H9 (cell line): ENCODE measurements around the gene ADAD2. TPM values are rescaled to one million over a fixed set of nuclear protein-coding genes. Genes with fewer than 3 reads are reported as not detected.

Experiments used
- DNase-seq: peaks from one replicate; pipeline ENCODE4 v3.0.0-alpha.2; 2017
- H2AFZ ChIP-seq: one replicate; pipeline ENCODE4 v1.6.1; 2013; ENCODE audit warnings: mild to moderate bottlenecking, low read length, control low read depth, moderate library complexity
- H2AK5ac ChIP-seq: 2 replicates; pipeline ENCODE4 v1.6.1; 2013; ENCODE audit warnings: low read length, control low read depth, mixed read lengths; ENCODE audit not compliant: insufficient read length
- H2BK120ac ChIP-seq: one replicate; pipeline ENCODE4 v1.6.1; 2013; ENCODE audit warnings: low read depth, mild to moderate bottlenecking, low read length, control low read depth, inconsistent platforms; ENCODE audit not compliant: poor library complexity, severe bottlenecking
- H2BK12ac ChIP-seq: 2 replicates; pipeline ENCODE4 v1.6.1; 2013; ENCODE audit warnings: low read length, control low read depth, mixed read lengths, low read depth; ENCODE audit not compliant: insufficient read length
- H2BK15ac ChIP-seq: 2 replicates; pipeline ENCODE4 v1.6.1; 2013; ENCODE audit warnings: low read depth, low read length, control low read depth
- H2BK20ac ChIP-seq: one replicate; pipeline ENCODE4 v1.6.1; 2013; ENCODE audit warnings: low read depth, mild to moderate bottlenecking, low read length, control low read depth, inconsistent platforms; ENCODE audit not compliant: poor library complexity, severe bottlenecking
- H2BK5ac ChIP-seq: 2 replicates; pipeline ENCODE4 v1.6.1; 2013; ENCODE audit warnings: low read length, control low read depth, mixed read lengths; ENCODE audit not compliant: insufficient read length
- H3K14ac ChIP-seq: 2 replicates; pipeline ENCODE4 v1.6.1; 2013; ENCODE audit warnings: low read length, control low read depth; ENCODE audit not compliant: insufficient read depth
- H3K18ac ChIP-seq: 2 replicates; pipeline ENCODE4 v1.6.1; 2013; ENCODE audit warnings: low read depth, mild to moderate bottlenecking, mixed read lengths, low read length, control low read depth; ENCODE audit not compliant: insufficient read length
- H3K23ac ChIP-seq: 2 replicates; pipeline ENCODE4 v1.6.1; 2013; ENCODE audit warnings: low read length, control low read depth, mixed read lengths, low read depth; ENCODE audit not compliant: insufficient read length
- H3K23me2 ChIP-seq: 2 replicates; pipeline ENCODE4 v1.6.1; 2013; ENCODE audit warnings: low read depth, mild to moderate bottlenecking, mixed read lengths, low read length, control low read depth; ENCODE audit not compliant: insufficient read length, poor library complexity, severe bottlenecking
- H3K27ac ChIP-seq: 2 replicates; pipeline ENCODE4 v1.5.1; 2013; ENCODE audit warnings: low read length, control low read depth, mixed read lengths, low read depth; ENCODE audit not compliant: insufficient read length
- H3K27me3 ChIP-seq: 2 replicates; pipeline ENCODE4 v1.6.1; 2013; ENCODE audit warnings: low read length, control low read depth, inconsistent platforms; ENCODE audit not compliant: insufficient read depth
- H3K4ac ChIP-seq: 2 replicates; pipeline ENCODE4 v1.6.1; 2013; ENCODE audit warnings: low read depth, mild to moderate bottlenecking, control low read depth, inconsistent platforms, low read length, moderate library complexity
- H3K4me1 ChIP-seq: 2 replicates; pipeline ENCODE4 v1.6.1; 2013; ENCODE audit warnings: low read length, control low read depth, inconsistent platforms; ENCODE audit not compliant: insufficient read depth
- H3K4me2 ChIP-seq: 2 replicates; pipeline ENCODE4 v1.6.1; 2013; ENCODE audit warnings: low read length, control low read depth, mixed read lengths; ENCODE audit not compliant: insufficient read length, insufficient read depth
- H3K56ac ChIP-seq: 2 replicates; pipeline ENCODE4 v1.6.1; 2013; ENCODE audit warnings: low read depth, mild to moderate bottlenecking, mixed read lengths, low read length, control low read depth; ENCODE audit not compliant: insufficient read length
- H3K79me1 ChIP-seq: 2 replicates; pipeline ENCODE4 v1.6.1; 2013; ENCODE audit warnings: low read depth, mild to moderate bottlenecking, moderate library complexity, low read length, control low read depth, inconsistent platforms; ENCODE audit not compliant: insufficient read depth, poor library complexity, severe bottlenecking
- H3K79me2 ChIP-seq: 2 replicates; pipeline ENCODE4 v1.6.1; 2013; ENCODE audit warnings: low read length, control low read depth, inconsistent platforms; ENCODE audit not compliant: insufficient read depth
- H3K9ac ChIP-seq: 2 replicates; pipeline ENCODE4 v1.6.1; 2013; ENCODE audit warnings: low read length, control low read depth, mixed read lengths; ENCODE audit not compliant: insufficient read length; ENCODE audit errors: extremely low read depth
- H3K9me3 ChIP-seq: one replicate; pipeline ENCODE4 v1.6.1; 2013; ENCODE audit warnings: low read depth, low read length, inconsistent platforms; ENCODE audit not compliant: control insufficient read depth
- H3T11ph ChIP-seq: one replicate; pipeline ENCODE4 v1.6.1; 2013; ENCODE audit warnings: mild to moderate bottlenecking, low read length, control low read depth, inconsistent platforms
- H4K20me1 ChIP-seq: one replicate; pipeline ENCODE4 v1.6.1; 2013; ENCODE audit not compliant: control insufficient read depth, insufficient read length, insufficient read depth
- H4K5ac ChIP-seq: 2 replicates; pipeline ENCODE4 v1.6.1; 2013; ENCODE audit warnings: low read depth, mild to moderate bottlenecking, mixed read lengths, low read length, control low read depth; ENCODE audit not compliant: insufficient read length
- H4K8ac ChIP-seq: replicated peaks from 2 replicates; pipeline ENCODE4 v1.6.1; 2013; ENCODE audit warnings: low read length, control low read depth, mixed read lengths, low read depth; ENCODE audit not compliant: insufficient read length
- H4K91ac ChIP-seq: 2 replicates; pipeline ENCODE4 v1.6.1; 2013; ENCODE audit warnings: low read depth, mild to moderate bottlenecking, moderate library complexity, mixed read lengths, low read length, control low read depth; ENCODE audit not compliant: insufficient read length
- H3K27ac Mint-ChIP-seq, 3 experiments: 2 replicates in 2 of 3; 3 replicates in 1 of 3; pipeline ENCODE4 v1.8.0; 2020 to 2021; ENCODE audit warnings: mixed read lengths in 3 of 3, mild to moderate bottlenecking in 1 of 3, moderate library complexity in 1 of 3
- H3K27me3 Mint-ChIP-seq: 2 replicates; pipeline ENCODE4 v1.8.0; 2021; ENCODE audit warnings: low read depth, mild to moderate bottlenecking, moderate library complexity, mixed read lengths
- H3K36me3 Mint-ChIP-seq, 3 experiments: 2 replicates in 2 of 3; 3 replicates in 1 of 3; pipeline ENCODE4 v1.8.0; 2020 to 2021; ENCODE audit warnings: low read depth in 3 of 3, mixed read lengths in 3 of 3; ENCODE audit not compliant: insufficient read depth in 1 of 3
- H3K4me1 Mint-ChIP-seq, 2 experiments: 2 replicates each; pipeline ENCODE4 v1.8.0; 2020; ENCODE audit warnings: mixed read lengths in 2 of 2
- H3K4me3 Mint-ChIP-seq, 2 experiments: 2 replicates in 1 of 2; 3 replicates in 1 of 2; pipeline ENCODE4 v1.8.0; 2020 to 2021; ENCODE audit warnings: mild to moderate bottlenecking in 2 of 2, mixed read lengths in 2 of 2, moderate library complexity in 1 of 2
- H3K9me3 Mint-ChIP-seq, 2 experiments: 2 replicates in 1 of 2; 3 replicates in 1 of 2; pipeline ENCODE4 v1.8.0; 2020; ENCODE audit warnings: mild to moderate bottlenecking in 2 of 2, mixed read lengths in 2 of 2, moderate library complexity in 1 of 2
- CTCF ChIP-seq: fragments of 200-600 bp; sonication (generic); conservative IDR thresholded peaks from 3 replicates; pipeline ENCODE4 v1.8.0; 2021; ENCODE audit warnings: antibody characterized with exemption, mild to moderate bottlenecking
- WGBS: extraction: QIAGEN DNeasy Blood & Tissue Kit; methylation state at CpG from one replicate; pipeline ENCODE4 v1.1.7; 2013; ENCODE audit warnings: missing lambda C conversion rate, low lambda C conversion rate, mixed read lengths; ENCODE audit not compliant: insufficient read length; ENCODE audit errors: extremely low coverage; 5-methylcytosine and 5-hydroxymethylcytosine counted together
- total RNA-seq: library from RNA; stranded (reverse); gene quantifications from 2 replicates; pipeline ENCODE4 v1.2.1, GENCODE V29; 2021

Gene ADAD2
- total RNA-seq, 1 experiment from 2014 or later = 1.0 TPM

- Histone ChIP-seq H4K20me1 (no peaks in the 10 kb centered on the region), H4K8ac (no peak overlapping the region), H3K56ac (no peak overlapping the region), H3K79me2 (no peaks in the 10 kb centered on the region), H3K9me3 (no peaks in the 10 kb centered on the region), H2AFZ (no peak overlapping the region), H3K14ac (no peak overlapping the region), H3K79me1 (no peaks in the 10 kb centered on the region), H3T11ph (no peak overlapping the region), H3K18ac (no peak overlapping the region), H3K4me1 (no peaks in the 10 kb centered on the region), H3K23me2 (no peaks in the 10 kb centered on the region), H3K4ac (no peak overlapping the region), H2BK120ac (no peak overlapping the region), H3K4me2 (no peak overlapping the region), H2BK15ac (no peak overlapping the region), H2BK20ac (no peak overlapping the region), H4K5ac (no peak overlapping the region), H3K27ac (no peak overlapping the region), H3K23ac (no peak overlapping the region), H4K91ac (no peak overlapping the region), H3K9ac (no peak overlapping the region), H3K27me3 (no peaks in the 10 kb centered on the region; the same call in 1 of the 2 replicates), H2AK5ac (no peak overlapping the region), H2BK5ac (no peak overlapping the region), H2BK12ac (no peak overlapping the region)
- TF ChIP-seq CTCF = no peak
- WGBS = no CpG with 5 or more reads among the region's 17 CpGs
- Mint-ChIP-seq H3K4me1 (peaks cover 15 to 20% of the 10 kb centered on the region in 2 experiments), H3K4me3 (no peak overlapping the region), H3K27ac (no peak overlapping the region), H3K27me3 (peaks cover 5% of the 10 kb centered on the region), H3K9me3 (no peaks in the 10 kb centered on the region), H3K36me3 (no peaks in the 10 kb centered on the region)
- no peak for DNase-seq
Measured at GRCh38 chr16:84218176-84218823, 27.3 kb downstream of the ADAD2 start.
